Activated CD8-positive, alpha-beta T cell treated with anti-CD3 and anti-CD28 coated beads, Interleukin-2, amount 10 ng/mL, durations not matched to agents 7 days and 5 days (primary cell): ENCODE results near the gene OTUD4. TPM values are rescaled to one million over a fixed set of nuclear protein-coding genes. Genes with fewer than 3 reads are reported as not detected.
A peak's percentile ranks its signal among the peaks of the same experiment; 100 is the strongest.
"Not testable (repeated sequence)": the region's sequence is repeated elsewhere in the genome, so short reads cannot be mapped to it uniquely, and the experiment has no call there.

Experiments
- ATAC-seq: fragments of 150-1000 bp; cut with Tn5 transposase; one replicate; pipeline ENCODE4 v1.10.0; 2021; ENCODE audit warnings: moderate library complexity
- CTCF ChIA-PET: fragments of 350-600 bp; sonication (Branson Sonifier 250); formaldehyde crosslinking; loops from one replicate; lab custom pipeline; 2021; ENCODE audit warnings: antibody characterized with exemption; lab: Charles Lee
- POLR2A ChIA-PET: fragments of 350-600 bp; sonication (Branson Sonifier 250); formaldehyde crosslinking; loops from one replicate; lab custom pipeline; 2021; ENCODE audit warnings: antibody characterized with exemption; lab: Charles Lee
- DNase-seq: peaks from one replicate; pipeline ENCODE4 v3.0.0-alpha.2; 2020
- H3K27ac Mint-ChIP-seq: one replicate; pipeline ENCODE4 v1.8.0; 2021; ENCODE audit warnings: mild to moderate bottlenecking, mixed read lengths
- H3K27me3 Mint-ChIP-seq: one replicate; pipeline ENCODE4 v1.8.0; 2021; ENCODE audit warnings: low read depth, mixed read lengths
- H3K36me3 Mint-ChIP-seq: one replicate; pipeline ENCODE4 v1.8.0; 2021; ENCODE audit warnings: low read depth, mixed read lengths
- H3K4me1 Mint-ChIP-seq: one replicate; pipeline ENCODE4 v1.8.0; 2021; ENCODE audit warnings: low read depth, mixed read lengths
- H3K4me3 Mint-ChIP-seq: one replicate; pipeline ENCODE4 v1.8.0; 2021; ENCODE audit warnings: mild to moderate bottlenecking, mixed read lengths
- H3K9me3 Mint-ChIP-seq: one replicate; pipeline ENCODE4 v1.8.0; 2022; ENCODE audit warnings: mixed read lengths; ENCODE audit not compliant: insufficient read depth
- total RNA-seq, 2 experiments: library from RNA; stranded (reverse); gene quantifications; one replicate each; pipeline ENCODE4 v1.2.3, GENCODE V29; 2021

OTUD4 gene
- total RNA-seq, 2 experiments from 2014 or later = 39.4 to 43.6 TPM

- ChIA-PET POLR2A (interaction anchor here (1.3 kb wide), 1 partner anchor 16 kb away, joined by 5 read pairs; no protein-coding TSS in a partner anchor), CTCF (no interaction called here)
- peaks cover 64% of the 10 kb centered on the region for H3K36me3 Mint-ChIP-seq
- DNase-seq (no peak), ATAC-seq (no peak)
- no peaks in the 10 kb centered on the region for H3K27me3 Mint-ChIP-seq
- no peaks in the 10 kb centered on the region for H3K9me3 Mint-ChIP-seq
- H3K27ac Mint-ChIP-seq = peak overlapping the region; percentile 49
- H3K4me3 Mint-ChIP-seq = no peak overlapping the region
- H3K4me1 Mint-ChIP-seq = peaks cover 13% of the 10 kb centered on the region
Measured at GRCh38 chr4:145153904-145154298, 26.5 kb downstream of the OTUD4 start.

GRCh38 chr4:145153181-145153903, 27.0 kb downstream of the OTUD4 start:
- H3K36me3 Mint-ChIP-seq = peaks cover 64% of the 10 kb centered on the region
- POLR2A ChIA-PET = interaction anchor here (1.3 kb wide), 1 partner anchor 16 kb away, joined by 5 read pairs; no protein-coding TSS in a partner anchor

GRCh38 chr4:145148980-145149379, 31.4 kb downstream of the OTUD4 start:
- no peaks in the 10 kb centered on the region for H3K27me3 Mint-ChIP-seq
- peaks cover 66% of the 10 kb centered on the region for H3K36me3 Mint-ChIP-seq
- no peaks in the 10 kb centered on the region for H3K9me3 Mint-ChIP-seq
- no peak for DNase-seq
- POLR2A ChIA-PET = no interaction called here
- CTCF ChIA-PET = interaction anchor here (1.0 kb wide), 1 partner anchor 18 kb away, joined by 3 read pairs; no protein-coding TSS in a partner anchor
- ATAC-seq = no peak
- H3K4me3 Mint-ChIP-seq = no peak overlapping the region
- H3K4me1 Mint-ChIP-seq = peaks cover 4% of the 10 kb centered on the region
- no peak overlapping the region for H3K27ac Mint-ChIP-seq

More at GRCh38 chr4:145153181-145153903, 27.0 kb downstream of the OTUD4 start:
- H3K9me3 Mint-ChIP-seq = no peaks in the 10 kb centered on the region
- H3K4me1 Mint-ChIP-seq = peaks cover 13% of the 10 kb centered on the region
- H3K27me3 Mint-ChIP-seq = no peaks in the 10 kb centered on the region
- no peak overlapping the region for H3K27ac Mint-ChIP-seq
- CTCF ChIA-PET = no interaction called here
- no peak overlapping the region for H3K4me3 Mint-ChIP-seq
- no peak for ATAC-seq
- DNase-seq = no peak

- peak overlapping the region; percentile 44 for H3K4me3 Mint-ChIP-seq
- ATAC-seq, CTCF ChIA-PET, H3K27me3 Mint-ChIP-seq, DNase-seq, POLR2A ChIA-PET, H3K9me3 Mint-ChIP-seq: not testable (repeated sequence)
- H3K4me1 Mint-ChIP-seq = peaks cover 56% of the 10 kb centered on the region
- peaks cover 68% of the 10 kb centered on the region for H3K36me3 Mint-ChIP-seq
- peak overlapping the region; percentile 55 for H3K27ac Mint-ChIP-seq
Measured at GRCh38 chr4:145136219-145136618, 44.2 kb downstream of the OTUD4 start.

GRCh38 chr4:145132511-145133098, 47.8 kb downstream of the OTUD4 start:
- H3K4me3 Mint-ChIP-seq = peak overlapping the region; percentile 3
- ChIA-PET CTCF (interaction anchor here (0.7 to 2.3 kb wide), 3 partner anchors 9 to 14 kb away, joined by 3 to 6 read pairs (median 3); no protein-coding TSS in a partner anchor), POLR2A (interaction anchor here (1.3 kb wide), 1 partner anchor 34 kb away, joined by 4 read pairs; the partner anchor contains the start of genes ABCE1 and ANAPC10)
- ATAC-seq = no peak
- peaks cover 75% of the 10 kb centered on the region for H3K4me1 Mint-ChIP-seq
- DNase-seq = no peak
- peaks cover 66% of the 10 kb centered on the region for H3K36me3 Mint-ChIP-seq
- H3K27ac Mint-ChIP-seq = peak overlapping the region; percentile 60
- no peaks in the 10 kb centered on the region for H3K27me3 Mint-ChIP-seq
- H3K9me3 Mint-ChIP-seq = no peaks in the 10 kb centered on the region

GRCh38 chr4:145131848-145132247, 48.5 kb downstream of the OTUD4 start:
- H3K4me3 Mint-ChIP-seq = no peak overlapping the region
- CTCF ChIA-PET = no interaction called here
- H3K4me1 Mint-ChIP-seq = peaks cover 72% of the 10 kb centered on the region
- POLR2A ChIA-PET = interaction anchor here (1.3 kb wide), 2 partner anchors 34 to 47 kb away, joined by 4 read pairs; partner anchors contain the start of genes ABCE1 and ANAPC10
- H3K27me3 Mint-ChIP-seq = no peaks in the 10 kb centered on the region
- no peak for ATAC-seq
- peaks cover 64% of the 10 kb centered on the region for H3K36me3 Mint-ChIP-seq
- DNase-seq = no peak
- peak overlapping the region; percentile 87 for H3K27ac Mint-ChIP-seq
- no peaks in the 10 kb centered on the region for H3K9me3 Mint-ChIP-seq

- Mint-ChIP-seq H3K27me3 (no peaks in the 10 kb centered on the region), H3K36me3 (peaks cover 71% of the 10 kb centered on the region), H3K4me3 (peak overlapping the region; percentile 21), H3K9me3 (no peaks in the 10 kb centered on the region), H3K4me1 (peaks cover 75% of the 10 kb centered on the region), H3K27ac (peak overlapping the region; percentile 87)
- ChIA-PET POLR2A (interaction anchor here (1.3 kb wide), 1 partner anchor 48 kb away, joined by 4 read pairs; no protein-coding TSS in a partner anchor), CTCF (no interaction called here)
- peak; percentile 64 for ATAC-seq
- no peak for DNase-seq
Measured at GRCh38 chr4:145130788-145131399, 49.5 kb downstream of the OTUD4 start.

- Mint-ChIP-seq H3K36me3 (peaks cover 71% of the 10 kb centered on the region), H3K27ac (peak overlapping the region; percentile 87), H3K4me1 (peaks cover 73% of the 10 kb centered on the region), H3K27me3 (no peaks in the 10 kb centered on the region), H3K4me3 (no peak overlapping the region), H3K9me3 (no peaks in the 10 kb centered on the region)
- POLR2A ChIA-PET = no interaction called here
- CTCF ChIA-PET = no interaction called here
- DNase-seq = no peak
- ATAC-seq = no peak
Measured at GRCh38 chr4:145130130-145130529, 50.3 kb downstream of the OTUD4 start.

- peaks cover 37% of the 10 kb centered on the region for H3K4me1 Mint-ChIP-seq
- ChIA-PET CTCF (interaction anchor here (1.0 to 1.6 kb wide), 3 partner anchors 9 to 27 kb away, joined by 3 read pairs; partner anchors contain the start of gene ABCE1), POLR2A (interaction anchor here (0.7 to 2.4 kb wide), 6 partner anchors 9 to 494 kb away, joined by 3 to 8 read pairs (median 4); partner anchors contain the start of genes ABCE1, ANAPC10, MMAA and OTUD4)
- H3K27ac Mint-ChIP-seq = peak overlapping the region; percentile 80
- ATAC-seq = no peak
- H3K36me3 Mint-ChIP-seq = peaks cover 67% of the 10 kb centered on the region
- no peaks in the 10 kb centered on the region for H3K9me3 Mint-ChIP-seq
- H3K4me3 Mint-ChIP-seq = no peak overlapping the region
- no peaks in the 10 kb centered on the region for H3K27me3 Mint-ChIP-seq
- DNase-seq = no peak
Measured at GRCh38 chr4:145125396-145125795, 55.0 kb downstream of the OTUD4 start.

GRCh38 chr4:145108128-145108527, 72.3 kb downstream of the OTUD4 start:
- Mint-ChIP-seq H3K27ac (no peak overlapping the region), H3K4me3 (no peak overlapping the region), H3K27me3 (no peaks in the 10 kb centered on the region), H3K4me1 (peaks cover 6% of the 10 kb centered on the region), H3K9me3 (no peaks in the 10 kb centered on the region), H3K36me3 (peaks cover 49% of the 10 kb centered on the region)
- no peak for ATAC-seq
- ChIA-PET CTCF (interaction anchor here (1.0 kb wide), 1 partner anchor 13 kb away, joined by 3 read pairs; no protein-coding TSS in a partner anchor), POLR2A (interaction anchor here (1.0 kb wide), 1 partner anchor 10 kb away, joined by 3 read pairs; the partner anchor contains the start of genes ABCE1 and ANAPC10)
- DNase-seq = no peak

GRCh38 chr4:145107126-145107525, 73.3 kb downstream of the OTUD4 start:
- no peaks in the 10 kb centered on the region for H3K27me3 Mint-ChIP-seq
- peaks cover 6% of the 10 kb centered on the region for H3K4me1 Mint-ChIP-seq
- no peak for ATAC-seq
- H3K9me3 Mint-ChIP-seq = no peaks in the 10 kb centered on the region
- DNase-seq = no peak
- POLR2A ChIA-PET = interaction anchor here (0.9 kb wide), 1 partner anchor 9 kb away, joined by 3 read pairs; the partner anchor contains the start of genes ABCE1 and ANAPC10
- no peak overlapping the region for H3K4me3 Mint-ChIP-seq
- CTCF ChIA-PET = interaction anchor here (1.7 kb wide), 1 partner anchor 9 kb away, joined by 4 read pairs; the partner anchor contains the start of genes ABCE1 and ANAPC10
- H3K36me3 Mint-ChIP-seq = peaks cover 39% of the 10 kb centered on the region
- H3K27ac Mint-ChIP-seq = peak overlapping the region; percentile 47
